D721Med (cell line): Measurements from ENCODE around the gene TTC34.

Experiments used
- DNase-seq: peaks from one replicate; pipeline ENCODE4 v3.0.0; 2011; ENCODE audit warnings: low spot score; ENCODE audit not compliant: insufficient read length
- FAIRE-seq: peaks from 2 replicates; lab custom pipeline; 2011; peaks lifted over from hg19 to GRCh38; lab: Jason Lieb, UNC
- TF ChIP-seq, protein P1 (sequence below): IDR thresholded peaks from 2 replicates; pipeline ENCODE4 v1.5.1; 2012; ENCODE audit warnings: mild to moderate bottlenecking, control low read depth; ENCODE audit not compliant: insufficient read depth; ENCODE audit errors: missing control alignments

Gene TTC34

DNA sequence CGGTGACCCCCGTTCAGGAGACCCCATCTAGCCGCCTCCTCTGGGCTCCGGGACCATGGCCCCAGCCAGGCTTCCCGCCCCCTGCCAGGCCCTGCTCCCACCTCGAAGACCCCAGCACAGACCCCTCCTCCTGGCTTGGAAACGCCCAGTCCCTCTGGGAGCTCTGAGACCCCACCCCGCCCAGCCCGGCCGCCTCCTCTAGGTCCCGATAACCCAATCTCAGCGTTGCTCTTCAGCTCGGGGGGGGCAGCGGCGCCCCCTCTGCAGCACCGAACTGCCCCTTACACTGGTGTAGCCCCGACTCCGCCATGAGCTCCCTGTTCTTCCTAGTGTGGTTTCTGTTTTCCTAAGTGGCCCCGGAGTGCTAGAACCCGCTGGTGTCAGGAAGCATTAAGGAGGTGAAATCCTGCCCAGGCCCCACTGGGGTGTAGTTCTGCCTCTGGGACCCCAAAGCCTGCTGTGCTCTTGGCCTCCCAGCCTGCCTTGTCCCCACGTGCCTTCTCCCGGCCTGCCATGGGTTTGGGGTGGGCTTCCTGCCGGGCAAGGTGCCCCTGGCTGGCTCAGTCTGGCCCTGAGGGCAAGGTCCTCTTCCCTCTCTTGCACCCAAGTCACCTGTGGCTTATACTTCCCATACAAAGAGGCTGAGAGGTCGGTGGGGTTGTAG lies 157.9 kb downstream of the TTC34 start:
- TF ChIP-seq, protein P1, sequence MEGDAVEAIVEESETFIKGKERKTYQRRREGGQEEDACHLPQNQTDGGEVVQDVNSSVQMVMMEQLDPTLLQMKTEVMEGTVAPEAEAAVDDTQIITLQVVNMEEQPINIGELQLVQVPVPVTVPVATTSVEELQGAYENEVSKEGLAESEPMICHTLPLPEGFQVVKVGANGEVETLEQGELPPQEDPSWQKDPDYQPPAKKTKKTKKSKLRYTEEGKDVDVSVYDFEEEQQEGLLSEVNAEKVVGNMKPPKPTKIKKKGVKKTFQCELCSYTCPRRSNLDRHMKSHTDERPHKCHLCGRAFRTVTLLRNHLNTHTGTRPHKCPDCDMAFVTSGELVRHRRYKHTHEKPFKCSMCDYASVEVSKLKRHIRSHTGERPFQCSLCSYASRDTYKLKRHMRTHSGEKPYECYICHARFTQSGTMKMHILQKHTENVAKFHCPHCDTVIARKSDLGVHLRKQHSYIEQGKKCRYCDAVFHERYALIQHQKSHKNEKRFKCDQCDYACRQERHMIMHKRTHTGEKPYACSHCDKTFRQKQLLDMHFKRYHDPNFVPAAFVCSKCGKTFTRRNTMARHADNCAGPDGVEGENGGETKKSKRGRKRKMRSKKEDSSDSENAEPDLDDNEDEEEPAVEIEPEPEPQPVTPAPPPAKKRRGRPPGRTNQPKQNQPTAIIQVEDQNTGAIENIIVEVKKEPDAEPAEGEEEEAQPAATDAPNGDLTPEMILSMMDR = no peak
- FAIRE-seq (no peak), DNase-seq (no peak)

DNA sequence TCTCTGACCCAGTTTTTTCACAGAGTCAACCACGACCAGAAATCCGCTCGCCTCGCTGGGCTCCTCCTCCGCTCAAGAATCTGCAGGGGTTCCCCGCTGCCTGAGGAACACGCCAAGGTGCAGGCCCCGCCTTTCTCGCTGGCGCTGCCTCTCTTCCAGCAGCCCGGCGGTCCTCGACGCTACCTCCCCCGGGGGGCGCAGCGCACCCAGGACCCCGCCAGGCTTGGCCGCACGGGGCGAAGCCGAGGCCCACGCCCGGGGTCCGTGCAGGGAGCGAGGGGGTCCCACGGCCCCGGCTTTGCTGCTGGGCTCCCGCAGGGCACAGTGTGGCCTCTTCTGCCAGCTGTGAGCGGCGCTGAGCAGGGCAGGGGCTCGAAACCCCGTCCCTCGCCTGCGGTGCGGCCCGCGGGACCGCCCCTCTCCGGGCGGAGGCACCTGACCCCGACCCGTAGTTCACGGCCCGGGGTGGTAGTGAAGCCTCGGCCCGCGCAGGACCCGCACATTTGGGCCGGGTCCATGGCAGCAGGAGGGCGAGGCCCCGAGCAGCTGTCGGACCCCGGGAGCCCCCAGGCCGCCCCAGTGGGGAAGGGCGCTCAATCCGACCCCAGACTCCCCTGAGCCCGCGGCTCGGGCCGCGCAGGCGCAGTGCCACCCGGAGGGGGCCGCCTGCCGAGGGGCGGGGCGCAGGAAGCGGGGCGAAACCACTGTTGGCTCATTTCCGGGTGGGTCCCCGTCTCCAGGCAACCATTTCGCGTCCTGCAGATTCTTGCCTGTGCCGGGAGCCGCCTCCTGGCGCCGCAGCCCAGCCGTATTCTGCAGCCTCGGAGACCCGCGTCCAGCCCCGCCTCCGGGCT lies 158.7 kb downstream of the TTC34 start:
- FAIRE-seq (no peak), DNase-seq (peak; percentile 93)
- TF ChIP-seq, protein P1 = no peak

DNA sequence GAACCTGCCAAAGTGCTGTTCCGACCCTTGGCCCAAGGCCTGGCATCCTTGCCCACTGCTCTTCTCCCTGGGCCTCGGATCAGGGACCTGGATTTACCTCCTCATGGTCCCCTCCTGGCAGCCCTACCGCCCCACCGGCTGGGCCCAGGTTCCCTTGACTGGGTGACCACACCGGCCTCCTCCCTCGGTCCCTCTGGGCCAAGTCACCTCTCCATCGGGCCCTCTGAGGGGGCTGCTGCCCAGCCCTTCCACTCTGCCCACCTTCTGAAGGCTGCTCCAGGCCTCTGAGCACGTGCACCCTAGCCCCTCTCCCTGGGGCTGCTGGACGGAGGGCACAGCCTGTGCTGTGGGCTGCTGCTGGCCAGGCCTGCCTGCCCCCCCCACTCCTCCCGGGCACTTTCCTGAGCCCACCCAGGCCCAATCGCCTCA lies 159.3 kb downstream of the TTC34 start:
- TF ChIP-seq, protein P1 = no peak
- no peak for DNase-seq
- no peak for FAIRE-seq

DNA sequence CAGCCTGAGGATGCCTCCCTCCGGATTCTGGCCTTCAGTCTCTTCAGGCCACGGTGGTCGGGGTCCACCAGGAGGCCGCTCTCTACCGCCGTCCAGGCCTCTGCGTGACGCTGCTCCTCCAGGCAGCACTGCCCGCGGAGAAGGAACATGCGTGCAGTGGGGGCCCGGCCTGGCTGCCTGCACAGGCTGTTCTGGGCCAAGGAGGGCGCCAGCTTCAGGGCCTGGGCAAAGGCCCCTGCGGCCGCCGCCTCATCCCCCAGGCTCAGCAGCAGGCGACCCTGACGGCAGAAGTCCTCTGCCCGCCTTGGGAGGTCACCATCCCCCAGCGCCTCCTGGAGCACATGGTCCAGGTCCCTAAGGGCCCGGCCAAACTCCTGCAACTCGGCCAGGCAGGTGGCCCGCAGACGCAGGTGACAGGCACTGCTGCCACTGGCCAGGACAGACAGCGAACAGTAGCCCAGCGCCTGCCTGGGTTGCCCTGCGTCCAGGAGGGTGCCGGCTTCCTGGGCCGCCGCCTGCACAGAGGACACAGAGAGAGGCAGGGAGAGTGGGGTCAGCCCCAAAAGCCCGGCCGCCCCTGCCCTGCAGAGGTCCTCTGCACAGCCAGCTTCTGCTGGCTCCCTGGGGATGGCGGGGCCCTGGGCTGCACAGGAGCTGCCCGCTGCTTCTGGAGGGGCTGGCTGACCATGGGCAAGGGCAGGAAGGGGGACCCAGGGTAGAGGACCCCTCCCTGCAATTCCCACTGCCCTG lies 159.9 kb downstream of the TTC34 start:
- FAIRE-seq = no peak
- TF ChIP-seq, protein P1 = no peak
- no peak for DNase-seq

DNA sequence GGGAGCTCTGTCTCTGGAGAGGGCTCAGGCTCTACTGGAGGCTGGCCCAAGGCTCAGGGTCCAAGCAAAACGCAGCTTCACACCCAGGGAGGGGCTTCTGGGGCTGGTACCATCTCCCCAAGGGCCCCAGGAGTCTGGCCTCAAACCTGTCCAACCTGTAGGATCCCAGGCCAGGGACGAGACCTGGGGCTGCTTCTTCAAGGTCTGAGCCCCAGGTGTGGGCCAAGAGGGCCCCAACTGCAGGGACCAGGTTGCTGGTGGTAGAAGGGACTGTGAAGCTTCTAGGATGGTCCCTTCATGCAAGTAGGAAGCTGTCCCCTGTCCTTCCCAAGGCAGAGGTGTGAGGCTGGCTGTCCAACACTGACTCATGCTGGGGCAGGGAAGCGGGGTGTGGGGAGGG lies 160.9 kb downstream of the TTC34 start:
- no peak for FAIRE-seq
- no peak for DNase-seq
- TF ChIP-seq, protein P1 = no peak

DNA sequence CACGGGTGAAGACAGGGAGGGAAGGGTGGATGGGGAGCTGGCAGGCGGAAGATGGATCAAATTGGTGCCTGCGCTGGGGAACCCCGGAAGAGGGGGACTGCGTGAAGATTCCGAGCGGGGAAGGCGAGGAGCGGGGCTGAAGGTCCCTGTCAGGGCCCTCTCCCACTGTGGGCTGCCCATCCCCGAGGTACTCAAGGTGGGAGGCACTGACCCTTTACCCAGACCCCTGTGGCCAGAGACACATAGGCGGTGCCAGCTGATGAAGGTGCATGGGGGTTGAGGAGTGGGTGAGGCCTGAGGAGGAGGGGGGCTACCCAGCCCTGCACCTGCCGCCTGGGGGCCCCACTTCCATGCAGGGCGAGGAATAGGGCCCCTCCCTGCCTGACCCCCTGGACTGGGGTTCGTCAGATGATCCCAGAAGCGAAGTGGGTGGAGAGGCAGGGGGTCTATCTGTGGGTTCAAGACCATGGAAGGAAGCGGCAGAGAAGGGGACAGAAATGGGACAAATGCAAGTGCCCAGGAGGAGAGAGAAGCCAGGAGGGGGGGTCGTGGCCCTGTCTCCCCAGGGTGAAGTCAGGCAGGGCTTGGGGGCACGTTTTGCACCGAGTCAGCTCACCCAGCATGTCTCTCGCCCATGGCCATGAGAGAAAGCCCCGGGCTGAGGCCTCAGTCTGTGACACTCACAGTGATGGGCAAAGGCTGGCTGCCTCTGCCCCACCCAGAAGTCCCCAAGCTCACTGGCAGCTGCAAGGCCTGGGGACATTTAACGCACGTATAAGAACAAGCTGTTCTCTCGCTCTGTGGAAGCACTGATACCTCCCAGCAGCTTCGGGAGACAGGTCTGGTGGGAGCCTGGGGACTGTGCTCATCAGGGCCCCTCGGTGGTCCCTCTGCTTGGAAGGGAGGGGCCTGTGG lies 161.6 kb downstream of the TTC34 start:
- no peak for DNase-seq
- TF ChIP-seq, protein P1 = no peak
- no peak for FAIRE-seq
